Trophoblast cell (in vitro differentiated cells and primary cell): Measurements from ENCODE around the gene COPS2.

Experiments used
- DNase-seq, 2 donors: peaks; one replicate each; pipeline ENCODE4 v3.0.0-alpha.2; 2016
- H2AFZ ChIP-seq: 2 replicates; pipeline ENCODE4 v1.6.1; 2013; ENCODE audit warnings: low read length, moderate library complexity, mild to moderate bottlenecking; ENCODE audit not compliant: insufficient read depth, poor library complexity
- H2AK5ac ChIP-seq: 2 replicates; pipeline ENCODE4 v1.6.1; 2013; ENCODE audit warnings: mild to moderate bottlenecking, low read length
- H2BK120ac ChIP-seq: 2 replicates; pipeline ENCODE4 v1.6.1; 2013; ENCODE audit warnings: low read length, mild to moderate bottlenecking, moderate library complexity; ENCODE audit not compliant: insufficient read depth, poor library complexity
- H2BK12ac ChIP-seq: 2 replicates; pipeline ENCODE4 v1.6.1; 2013; ENCODE audit warnings: mild to moderate bottlenecking, low read length, moderate library complexity
- H2BK5ac ChIP-seq: 2 replicates; pipeline ENCODE4 v1.6.1; 2013; ENCODE audit warnings: low read length, low read depth, moderate library complexity, mild to moderate bottlenecking; ENCODE audit not compliant: poor library complexity
- H3K14ac ChIP-seq: 2 replicates; pipeline ENCODE4 v1.6.1; 2013; ENCODE audit warnings: mild to moderate bottlenecking, low read length
- H3K18ac ChIP-seq: 2 replicates; pipeline ENCODE4 v1.6.1; 2013; ENCODE audit warnings: mild to moderate bottlenecking, low read length
- H3K23ac ChIP-seq: 2 replicates; pipeline ENCODE4 v1.6.1; 2013; ENCODE audit warnings: low read length
- H3K27ac ChIP-seq: 2 replicates; pipeline ENCODE4 v1.5.1; 2013; ENCODE audit warnings: low read depth, mild to moderate bottlenecking, inconsistent platforms, low read length, moderate library complexity
- H3K27me3 ChIP-seq: 2 replicates; pipeline ENCODE4 v1.6.1; 2013; ENCODE audit warnings: inconsistent platforms, mild to moderate bottlenecking, low read length, moderate library complexity; ENCODE audit not compliant: insufficient read depth
- H3K36me3 ChIP-seq, 2 experiments: 1 replicate in 1 of 2; 2 replicates in 1 of 2; pipeline ENCODE4 v1.6.1; 2013; ENCODE audit warnings: low read length in 2 of 2, mild to moderate bottlenecking in 2 of 2, moderate library complexity in 1 of 2; ENCODE audit not compliant: insufficient read depth in 2 of 2, control insufficient read depth in 1 of 2
- H3K4ac ChIP-seq: 2 replicates; pipeline ENCODE4 v1.6.1; 2013; ENCODE audit warnings: low read depth, mild to moderate bottlenecking, low read length, moderate library complexity
- H3K4me1 ChIP-seq, 2 experiments: 1 replicate in 1 of 2; 2 replicates in 1 of 2; pipeline ENCODE4 v1.6.1; 2013; ENCODE audit warnings: low read length in 2 of 2, mild to moderate bottlenecking in 2 of 2, moderate library complexity in 1 of 2; ENCODE audit not compliant: insufficient read depth in 2 of 2, control insufficient read depth in 1 of 2
- H3K4me2 ChIP-seq: 2 replicates; pipeline ENCODE4 v1.6.1; 2013; ENCODE audit warnings: inconsistent platforms, mild to moderate bottlenecking, low read length, moderate library complexity
- H3K4me3 ChIP-seq: 2 replicates; pipeline ENCODE4 v1.5.1; 2013; ENCODE audit warnings: mild to moderate bottlenecking, low read depth, low read length, inconsistent platforms
- H3K79me1 ChIP-seq: one replicate; pipeline ENCODE4 v1.6.1; 2013; ENCODE audit warnings: low read length
- H3K79me2 ChIP-seq: 2 replicates; pipeline ENCODE4 v1.6.1; 2013; ENCODE audit warnings: low read length, mild to moderate bottlenecking; ENCODE audit not compliant: control insufficient read depth, insufficient read depth, poor library complexity
- H3K9ac ChIP-seq: 2 replicates; pipeline ENCODE4 v1.6.1; 2013; ENCODE audit warnings: mild to moderate bottlenecking, low read length
- H3K9me3 ChIP-seq: 2 replicates; pipeline ENCODE4 v1.6.1; 2013; ENCODE audit warnings: low read depth, mild to moderate bottlenecking, control low read depth, inconsistent platforms, low read length; ENCODE audit not compliant: insufficient read depth
- H4K12ac ChIP-seq: 2 replicates; pipeline ENCODE4 v1.6.1; 2013; ENCODE audit warnings: low read depth, mild to moderate bottlenecking, low read length, moderate library complexity
- H4K8ac ChIP-seq: 2 replicates; pipeline ENCODE4 v1.6.1; 2013; ENCODE audit warnings: low read depth, mild to moderate bottlenecking, low read length, moderate library complexity
- H4K91ac ChIP-seq: one replicate; pipeline ENCODE4 v1.6.1; 2013; ENCODE audit warnings: low read depth, mild to moderate bottlenecking, low read length, moderate library complexity
- WGBS: extraction: QIAGEN DNeasy Blood & Tissue Kit; methylation state at CpG from one replicate; pipeline ENCODE4 v1.1.7; 2013; ENCODE audit warnings: missing lambda C conversion rate; ENCODE audit not compliant: insufficient read length, insufficient coverage; ENCODE audit errors: extremely low coverage; 5-methylcytosine and 5-hydroxymethylcytosine counted together

COPS2 gene

GRCh38 chr15:49084285-49084570 is 71.2 kb downstream of the COPS2 start:
- WGBS, result no CpG with 5 or more reads among the region's 3 CpGs
- peaks cover 2% of the 10 kb centered on the region for H3K79me1 ChIP-seq
- H4K91ac ChIP-seq, result no peak overlapping the region
- DNase-seq, result peak in 1 of 2 donors; percentile 89
- H4K8ac ChIP-seq, result no peak overlapping the region
- no peak overlapping the region for H2AK5ac ChIP-seq
- H3K27me3 ChIP-seq, result no peaks in the 10 kb centered on the region
- no peaks in the 10 kb centered on the region for H3K36me3 ChIP-seq
- H3K27ac ChIP-seq, result no peak overlapping the region
- peaks cover 2 to 5% of the 10 kb centered on the region in 2 experiments for H3K4me1 ChIP-seq
- no peaks in the 10 kb centered on the region for H3K9me3 ChIP-seq
- H2AFZ ChIP-seq, result no peak overlapping the region
- no peak overlapping the region for H3K4me3 ChIP-seq
- no peak overlapping the region for H3K4ac ChIP-seq
- H2BK12ac ChIP-seq, result no peak overlapping the region
- no peak overlapping the region for H2BK5ac ChIP-seq
- no peak overlapping the region for H3K23ac ChIP-seq
- H2BK120ac ChIP-seq, result no peak overlapping the region
- no peak overlapping the region for H4K12ac ChIP-seq
- H3K14ac ChIP-seq, result no peak overlapping the region
- H3K79me2 ChIP-seq, result no peaks in the 10 kb centered on the region
- H3K18ac ChIP-seq, result no peak overlapping the region
- H3K9ac ChIP-seq, result no peak overlapping the region
- no peak overlapping the region for H3K4me2 ChIP-seq

GRCh38 chr15:49083401-49084284 is 71.8 kb downstream of the COPS2 start:
- H3K79me2 ChIP-seq, result no peaks in the 10 kb centered on the region
- H3K4me2 ChIP-seq, result no peak overlapping the region
- H3K9ac ChIP-seq, result no peak overlapping the region
- peaks cover 2% of the 10 kb centered on the region for H3K79me1 ChIP-seq
- H3K27me3 ChIP-seq, result no peaks in the 10 kb centered on the region
- peaks cover 2 to 5% of the 10 kb centered on the region in 2 experiments for H3K4me1 ChIP-seq
- H2AK5ac ChIP-seq, result no peak overlapping the region
- H2BK120ac ChIP-seq, result no peak overlapping the region
- peak; percentile 49 to 73 for DNase-seq
- no peak overlapping the region for H2AFZ ChIP-seq
- H3K9me3 ChIP-seq, result no peaks in the 10 kb centered on the region
- no peak overlapping the region for H4K12ac ChIP-seq
- no peak overlapping the region for H2BK12ac ChIP-seq
- H3K4ac ChIP-seq, result no peak overlapping the region
- H3K4me3 ChIP-seq, result no peak overlapping the region
- WGBS, result no CpG with 5 or more reads among the region's 5 CpGs
- H3K14ac ChIP-seq, result no peak overlapping the region
- H4K8ac ChIP-seq, result no peak overlapping the region
- H4K91ac ChIP-seq, result no peak overlapping the region
- no peak overlapping the region for H3K27ac ChIP-seq
- no peaks in the 10 kb centered on the region for H3K36me3 ChIP-seq
- no peak overlapping the region for H2BK5ac ChIP-seq
- H3K23ac ChIP-seq, result no peak overlapping the region
- no peak overlapping the region for H3K18ac ChIP-seq

GRCh38 chr15:49082960-49083359 is 72.4 kb downstream of the COPS2 start:
- Histone ChIP-seq H2BK5ac (no peak overlapping the region), H2AFZ (no peak overlapping the region), H4K8ac (no peak overlapping the region), H3K4ac (no peak overlapping the region), H3K4me3 (no peak overlapping the region), H3K79me2 (no peaks in the 10 kb centered on the region), H3K9me3 (no peaks in the 10 kb centered on the region), H3K9ac (no peak overlapping the region), H2BK120ac (no peak overlapping the region), H3K14ac (no peak overlapping the region), H2AK5ac (no peak overlapping the region), H3K27me3 (no peaks in the 10 kb centered on the region), H3K79me1 (peaks cover 2% of the 10 kb centered on the region), H4K91ac (no peak overlapping the region), H3K4me2 (no peak overlapping the region), H3K18ac (no peak overlapping the region), H3K36me3 (no peaks in the 10 kb centered on the region), H3K27ac (no peak overlapping the region), H3K23ac (no peak overlapping the region), H3K4me1 (peaks cover 2 to 5% of the 10 kb centered on the region in 2 experiments), H2BK12ac (no peak overlapping the region), H4K12ac (no peak overlapping the region)
- no peak for DNase-seq
- no CpG with 5 or more reads among the region's 1 CpG for WGBS

- no peak overlapping the region for H2BK12ac ChIP-seq
Observed at GRCh38 chr15:49079340-49080039, 75.9 kb downstream of the COPS2 start.

More at GRCh38 chr15:49079340-49080039, 75.9 kb downstream of the COPS2 start:
- H3K4me3 ChIP-seq, result no peak overlapping the region
- no peak overlapping the region for H3K27ac ChIP-seq
- H4K91ac ChIP-seq, result no peak overlapping the region
- H3K4me2 ChIP-seq, result no peak overlapping the region
- no peak overlapping the region for H3K9ac ChIP-seq
- no peaks in the 10 kb centered on the region for H3K9me3 ChIP-seq
- no peak for DNase-seq
- H4K8ac ChIP-seq, result no peak overlapping the region
- no peaks in the 10 kb centered on the region for H3K36me3 ChIP-seq
- peaks cover 2% of the 10 kb centered on the region for H3K79me1 ChIP-seq
- H3K18ac ChIP-seq, result no peak overlapping the region
- H3K14ac ChIP-seq, result no peak overlapping the region
- H2BK120ac ChIP-seq, result no peak overlapping the region
- no peak overlapping the region for H4K12ac ChIP-seq
- no peak overlapping the region for H3K4ac ChIP-seq
- no CpG with 5 or more reads among the region's 23 CpGs for WGBS
- H3K79me2 ChIP-seq, result no peaks in the 10 kb centered on the region
- no peak overlapping the region for H2BK5ac ChIP-seq
- no peak overlapping the region for H2AK5ac ChIP-seq
- H2AFZ ChIP-seq, result no peak overlapping the region
- no peak overlapping the region for H3K23ac ChIP-seq
- peaks cover 2 to 5% of the 10 kb centered on the region in 2 experiments for H3K4me1 ChIP-seq
- no peaks in the 10 kb centered on the region for H3K27me3 ChIP-seq
